ENCODE data around the gene DAB2. TPM values are rescaled to one million over a fixed set of nuclear protein-coding genes. Genes with fewer than 3 reads are reported as not detected.

DAB2 gene
- total RNA-seq, 4 donors from 2014 or later = 107 to 293 (median 247) TPM

- no peak for TF ChIP-seq CTCF (IDR thresholded peaks at IDR 0.05; ENCODE audit: low read depth)
Measured at GRCh38 chr5:39448506-39449128, 23.8 kb upstream of the DAB2 start.

GRCh38 chr5:39447968-39448367 is 23.2 kb upstream of the DAB2 start:
- TF ChIP-seq CTCF (IDR thresholded peaks at IDR 0.05; ENCODE audit: low read depth) = no peak

- no peak for TF ChIP-seq CTCF (IDR thresholded peaks at IDR 0.05; ENCODE audit: low read depth)
Measured at GRCh38 chr5:39447059-39447458, 22.3 kb upstream of the DAB2 start.

- TF ChIP-seq CTCF (IDR thresholded peaks at IDR 0.05; ENCODE audit: low read depth) = no peak
Measured at GRCh38 chr5:39446231-39446630, 21.5 kb upstream of the DAB2 start.

- TF ChIP-seq CTCF (IDR thresholded peaks at IDR 0.05; ENCODE audit: low read depth) = no peak
Measured at GRCh38 chr5:39443911-39444310, 19.1 kb upstream of the DAB2 start.

GRCh38 chr5:39442991-39443390 is 18.2 kb upstream of the DAB2 start:
- TF ChIP-seq CTCF (IDR thresholded peaks at IDR 0.05; ENCODE audit: low read depth) = no peak

GRCh38 chr5:39441838-39442237 is 17.1 kb upstream of the DAB2 start:
- TF ChIP-seq CTCF (IDR thresholded peaks at IDR 0.05; ENCODE audit: low read depth) = no peak

Data from subcutaneous adipose tissue (tissue), 4 donors.